Subcutaneous adipose tissue (tissue), 4 donors: Measurements from ENCODE around the gene SPZ1. TPM values are rescaled to one million over a fixed set of nuclear protein-coding genes. Genes with fewer than 3 reads are reported as not detected.

Source experiments
- CTCF ChIP-seq: fragments of 450-650 bp; IDR thresholded peaks from one replicate; pipeline ENCODE4 v1.5.1; 2016; ENCODE audit warnings: low read depth, mild to moderate bottlenecking, control low read depth, antibody characterized with exemption, moderate library complexity
- total RNA-seq, 4 donors: library from RNA; depleted of rRNA; stranded (reverse); fragments of >200 nt; gene quantifications; one replicate each; pipeline ENCODE4 v1.1.0, GENCODE V29; 2016

The SPZ1 gene
- total RNA-seq, 4 donors from 2014 or later, result not detected

GRCh38 chr5:80309871-80310665 lies 9.7 kb upstream of the SPZ1 start:
- no peak for TF ChIP-seq CTCF

GRCh38 chr5:80315244-80315643 lies 4.6 kb upstream of the SPZ1 start:
- no peak for TF ChIP-seq CTCF

- TF ChIP-seq CTCF, result no peak
Observed at GRCh38 chr5:80318212-80318611, 1.6 kb upstream of the SPZ1 start.

DNA sequence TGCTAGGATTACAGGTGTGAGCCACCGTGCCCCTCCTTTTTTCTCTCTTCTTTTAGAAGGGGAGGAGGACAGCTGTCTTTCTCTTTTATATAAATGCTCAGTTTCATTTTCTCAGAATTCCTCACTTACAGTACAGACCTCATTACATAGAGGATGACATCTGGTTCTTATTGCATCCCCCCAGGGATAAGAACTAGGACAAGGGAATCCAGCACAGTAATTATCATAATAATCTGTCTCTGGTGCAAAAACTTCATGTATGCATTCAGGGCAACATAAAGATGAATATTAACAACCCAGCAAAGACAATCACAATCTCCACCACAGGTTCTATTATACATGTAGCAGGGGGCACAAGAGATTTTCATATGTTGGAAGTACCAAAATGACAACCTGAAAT lies 5.1 kb downstream of the SPZ1 start:
- no peak for TF ChIP-seq CTCF

- TF ChIP-seq CTCF, result no peak
Observed at GRCh38 chr5:80326468-80326867, 6.7 kb downstream of the SPZ1 start.

DNA sequence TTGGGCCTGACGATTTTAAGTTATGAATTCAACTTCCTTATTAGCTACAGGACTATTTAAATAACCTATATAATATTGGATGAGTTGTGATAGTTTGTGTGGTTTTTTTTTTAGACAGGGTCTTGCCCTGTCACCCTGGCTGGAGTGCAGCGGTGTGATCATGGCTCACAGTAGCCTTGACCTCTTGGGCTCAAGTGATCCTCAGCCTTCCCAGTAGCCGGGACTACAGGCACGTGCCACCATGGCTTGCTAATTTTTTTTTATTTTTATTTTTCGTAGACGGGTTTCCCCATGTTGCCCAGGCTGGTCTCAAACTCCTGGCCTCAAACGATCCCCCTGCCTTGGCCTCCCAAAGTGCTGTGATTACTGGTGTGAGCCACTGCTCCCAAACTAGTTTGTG lies 17.6 kb downstream of the SPZ1 start:
- no peak for TF ChIP-seq CTCF

- TF ChIP-seq CTCF, result no peak
Observed at GRCh38 chr5:80339116-80339515, 19.3 kb downstream of the SPZ1 start.
